Adrenal gland (tissue), 5 donors: ENCODE data around the gene IPO11.

ENCODE experiments used
- POLR2A ChIP-seq, 2 donors: fragments of 450-650 bp; IDR thresholded peaks; one replicate each; pipeline ENCODE4 v1.6.1; 2017; ENCODE audit warnings: antibody characterized with exemption in 2 of 2, mild to moderate bottlenecking in 2 of 2, moderate library complexity in 1 of 2
- TF ChIP-seq, protein P1 (sequence below), 6 experiments: fragments of 450-650 bp in 4 of 6; fragments of 200-600 bp in 2 of 6; sonication (generic) in 1 of 6; IDR thresholded peaks; 1 replicate in 5 of 6; 2 replicates in 1 of 6; pipeline versions ENCODE4 v1.5.1 to v1.8.0; 2016 to 2021; ENCODE audit warnings: antibody characterized with exemption in 6 of 6, mild to moderate bottlenecking in 2 of 6, moderate library complexity in 1 of 6
- donor health status: DM: no; HTN: no; CAD: no.

DNA sequence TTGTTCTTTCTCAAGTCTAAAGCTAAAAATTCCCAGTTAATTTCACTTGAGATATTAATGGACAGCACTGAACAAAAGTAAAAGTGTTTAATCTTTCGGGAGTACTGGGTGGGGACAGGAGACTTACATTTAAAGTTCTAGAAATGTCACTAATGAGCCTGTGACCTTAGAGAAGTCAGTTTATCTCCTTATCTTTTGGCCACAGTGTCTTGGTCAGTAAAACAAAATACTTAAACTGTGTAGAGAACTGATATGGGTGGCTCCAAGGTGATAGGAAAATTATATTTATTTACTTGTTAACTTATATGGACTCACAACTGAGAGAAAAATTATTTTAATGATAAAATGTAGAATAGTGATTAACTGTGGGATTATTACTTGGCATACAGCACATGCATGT lies 8.9 kb downstream of the IPO11 start:
- TF ChIP-seq, protein P1, sequence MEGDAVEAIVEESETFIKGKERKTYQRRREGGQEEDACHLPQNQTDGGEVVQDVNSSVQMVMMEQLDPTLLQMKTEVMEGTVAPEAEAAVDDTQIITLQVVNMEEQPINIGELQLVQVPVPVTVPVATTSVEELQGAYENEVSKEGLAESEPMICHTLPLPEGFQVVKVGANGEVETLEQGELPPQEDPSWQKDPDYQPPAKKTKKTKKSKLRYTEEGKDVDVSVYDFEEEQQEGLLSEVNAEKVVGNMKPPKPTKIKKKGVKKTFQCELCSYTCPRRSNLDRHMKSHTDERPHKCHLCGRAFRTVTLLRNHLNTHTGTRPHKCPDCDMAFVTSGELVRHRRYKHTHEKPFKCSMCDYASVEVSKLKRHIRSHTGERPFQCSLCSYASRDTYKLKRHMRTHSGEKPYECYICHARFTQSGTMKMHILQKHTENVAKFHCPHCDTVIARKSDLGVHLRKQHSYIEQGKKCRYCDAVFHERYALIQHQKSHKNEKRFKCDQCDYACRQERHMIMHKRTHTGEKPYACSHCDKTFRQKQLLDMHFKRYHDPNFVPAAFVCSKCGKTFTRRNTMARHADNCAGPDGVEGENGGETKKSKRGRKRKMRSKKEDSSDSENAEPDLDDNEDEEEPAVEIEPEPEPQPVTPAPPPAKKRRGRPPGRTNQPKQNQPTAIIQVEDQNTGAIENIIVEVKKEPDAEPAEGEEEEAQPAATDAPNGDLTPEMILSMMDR (IDR thresholded peaks at IDR 0.05): no peak
- no peak for TF ChIP-seq POLR2A (IDR thresholded peaks at IDR 0.05)
